ENCODE measurements around the gene ZSWIM8. TPM values are rescaled to one million over a fixed set of nuclear protein-coding genes. Genes with fewer than 3 reads are reported as not detected.

The ZSWIM8 gene
- total and polyA plus RNA-seq, 10 of the 15 experiments (the other 5 are each of a cell fraction or from before 2014, with no cell fraction given) = 7.8 to 47.1 (median 23.6) TPM

GRCh38 chr10:73743327-73743904 is 42.0 kb upstream of the ZSWIM8 start (continued):
- peak; percentile 81 for TF ChIP-seq PRDM15 (CRISPR knock-in tag; IDR thresholded peaks at IDR 0.05)
- 0 out of 2 replicates have a peak, but pooled peaks have one; percentile 49 for TF ChIP-seq NKRF (conservative IDR thresholded peaks at IDR 0.05)
- 0 out of 2 replicates have a peak, but pooled peaks have one; percentile 29 for TF ChIP-seq ZBTB4 (CRISPR knock-in tag; IDR thresholded peaks at IDR 0.05)
- TF ChIP-seq RAD51 (IDR thresholded peaks at IDR 0.05) = 0 out of 2 replicates have a peak, but pooled peaks have one; percentile 18
- peak; percentile 5 for TF ChIP-seq MEF2B (IDR thresholded peaks at IDR 0.05; ENCODE audit: partially characterized antibody, poor library complexity, severe bottlenecking)
- TF ChIP-seq SIN3A (IDR thresholded peaks at IDR 0.05; ENCODE audit: low read depth, low read length) = no peak

Data from GM12878 (cell line).